Activated CD4-positive, alpha-beta T cell treated with anti-CD3 and anti-CD28 coated beads, Interleukin-2, amount 10 ng/mL, durations not matched to agents 7 days and 5 days (primary cell): Measurements from ENCODE around the gene XKR8. TPM values are rescaled to one million over a fixed set of nuclear protein-coding genes. Genes with fewer than 3 reads are reported as not detected.

Experiments
- CTCF ChIA-PET: fragments of 350-600 bp; sonication (Branson Sonifier 250); formaldehyde crosslinking; loops from one replicate; lab custom pipeline; 2021; ENCODE audit warnings: antibody characterized with exemption; lab: Charles Lee
- POLR2A ChIA-PET: fragments of 350-600 bp; sonication (Branson Sonifier 250); formaldehyde crosslinking; loops from one replicate; lab custom pipeline; 2021; ENCODE audit warnings: antibody characterized with exemption; lab: Charles Lee
- DNase-seq: peaks from one replicate; pipeline ENCODE4 v3.0.0-alpha.2; 2020
- H3K27ac Mint-ChIP-seq: one replicate; pipeline ENCODE4 v1.8.0; 2021; ENCODE audit warnings: mild to moderate bottlenecking, moderate library complexity, mixed read lengths
- H3K27me3 Mint-ChIP-seq: one replicate; pipeline ENCODE4 v1.8.0; 2021; ENCODE audit warnings: mixed read lengths
- H3K36me3 Mint-ChIP-seq: one replicate; pipeline ENCODE4 v1.8.0; 2021; ENCODE audit warnings: low read depth, mixed read lengths
- H3K4me1 Mint-ChIP-seq: one replicate; pipeline ENCODE4 v1.8.0; 2021; ENCODE audit warnings: mixed read lengths
- H3K4me3 Mint-ChIP-seq: one replicate; pipeline ENCODE4 v1.8.0; 2021; ENCODE audit warnings: mild to moderate bottlenecking, moderate library complexity, mixed read lengths
- H3K9me3 Mint-ChIP-seq: one replicate; pipeline ENCODE4 v1.8.0; 2021; ENCODE audit warnings: mixed read lengths
- total RNA-seq, 2 experiments: library from RNA; stranded (reverse); gene quantifications; one replicate each; pipeline ENCODE4 v1.2.3, GENCODE V29; 2021

Gene XKR8
- total RNA-seq, 2 experiments from 2014 or later = 7.6 to 7.8 TPM

DNA sequence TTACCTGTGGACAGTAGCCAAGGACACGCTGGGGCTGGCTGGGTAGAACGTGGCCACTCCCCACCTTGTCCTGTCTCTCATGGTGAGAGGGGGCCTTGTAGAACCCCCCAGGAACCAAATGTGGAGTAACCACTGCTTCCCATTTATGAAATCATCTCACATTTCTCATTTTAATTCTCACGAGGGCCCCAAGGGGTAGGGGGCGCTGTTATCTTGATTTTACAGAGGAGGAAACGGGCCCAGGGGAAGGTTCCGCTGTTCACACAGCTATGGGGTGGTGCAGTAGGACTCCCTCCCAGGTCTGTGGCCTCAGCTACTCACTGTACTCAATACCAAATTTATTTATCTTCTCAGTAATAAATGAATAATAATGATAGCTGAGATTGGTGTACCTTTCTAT, 19.5 kb upstream of the XKR8 start:
- no peaks in the 10 kb centered on the region for H3K9me3 Mint-ChIP-seq
- H3K36me3 Mint-ChIP-seq = no peaks in the 10 kb centered on the region
- ChIA-PET CTCF (interaction anchor here (0.7 to 2.3 kb wide), 8 partner anchors 9 to 922 kb away, joined by 3 to 11 read pairs (median 6); no protein-coding TSS in a partner anchor), POLR2A (no interaction called here)
- H3K4me1 Mint-ChIP-seq = peaks cover 58% of the 10 kb centered on the region
- peaks cover 8% of the 10 kb centered on the region for H3K27me3 Mint-ChIP-seq
- DNase-seq = peak; percentile 81
- no peak overlapping the region for H3K4me3 Mint-ChIP-seq
- H3K27ac Mint-ChIP-seq = peak overlapping the region; percentile 26

- POLR2A ChIA-PET = no interaction called here
- no peak for DNase-seq
- CTCF ChIA-PET = interaction anchor here (0.6 to 1.7 kb wide), 8 partner anchors 10 to 921 kb away, joined by 3 to 11 read pairs (median 4); no protein-coding TSS in a partner anchor
- H3K36me3 Mint-ChIP-seq = no peaks in the 10 kb centered on the region
- peaks cover under 1% of the 10 kb centered on the region for H3K27me3 Mint-ChIP-seq
- no peak overlapping the region for H3K4me3 Mint-ChIP-seq
- H3K9me3 Mint-ChIP-seq = no peaks in the 10 kb centered on the region
- peak overlapping the region; percentile 68 for H3K27ac Mint-ChIP-seq
- peaks cover 53% of the 10 kb centered on the region for H3K4me1 Mint-ChIP-seq
Measured at GRCh38 chr1:27940870-27941560, 18.8 kb upstream of the XKR8 start.

- POLR2A ChIA-PET = no interaction called here
- peaks cover 53% of the 10 kb centered on the region for H3K4me1 Mint-ChIP-seq
Measured at GRCh38 chr1:27941671-27942540, 17.9 kb upstream of the XKR8 start.

GRCh38 chr1:27945020-27945419, 14.8 kb upstream of the XKR8 start:
- CTCF ChIA-PET = interaction anchor here (1.0 to 2.6 kb wide), 10 partner anchors 9 to 57 kb away, joined by 3 to 15 read pairs (median 4); partner anchors contain the start of gene XKR8
- Mint-ChIP-seq H3K4me1 (peaks cover 36% of the 10 kb centered on the region), H3K27me3 (no peaks in the 10 kb centered on the region)

More at GRCh38 chr1:27941671-27942540, 17.9 kb upstream of the XKR8 start:
- no peaks in the 10 kb centered on the region for H3K27me3 Mint-ChIP-seq
- H3K27ac Mint-ChIP-seq = peak overlapping the region; percentile 68
- H3K36me3 Mint-ChIP-seq = no peaks in the 10 kb centered on the region
- CTCF ChIA-PET = interaction anchor here (0.6 to 1.5 kb wide), 4 partner anchors 8 to 49 kb away, joined by 3 to 6 read pairs (median 3); no protein-coding TSS in a partner anchor
- no peak overlapping the region for H3K4me3 Mint-ChIP-seq
- DNase-seq = no peak
- no peaks in the 10 kb centered on the region for H3K9me3 Mint-ChIP-seq

GRCh38 chr1:27949027-27949426, 10.7 kb upstream of the XKR8 start:
- H3K4me1 Mint-ChIP-seq = peaks cover 7% of the 10 kb centered on the region
- no peak overlapping the region for H3K27ac Mint-ChIP-seq
- H3K9me3 Mint-ChIP-seq = no peaks in the 10 kb centered on the region
- H3K4me3 Mint-ChIP-seq = no peak overlapping the region
- no peak for DNase-seq
- POLR2A ChIA-PET = no interaction called here
- no peaks in the 10 kb centered on the region for H3K27me3 Mint-ChIP-seq
- CTCF ChIA-PET = interaction anchor here (1.2 kb wide), 1 partner anchor 91 kb away, joined by 3 read pairs; no protein-coding TSS in a partner anchor
- no peaks in the 10 kb centered on the region for H3K36me3 Mint-ChIP-seq

More at GRCh38 chr1:27945020-27945419, 14.8 kb upstream of the XKR8 start:
- no peak for DNase-seq
- Mint-ChIP-seq H3K4me3 (no peak overlapping the region), H3K9me3 (no peaks in the 10 kb centered on the region), H3K27ac (no peak overlapping the region), H3K36me3 (no peaks in the 10 kb centered on the region)
- POLR2A ChIA-PET = no interaction called here

DNA sequence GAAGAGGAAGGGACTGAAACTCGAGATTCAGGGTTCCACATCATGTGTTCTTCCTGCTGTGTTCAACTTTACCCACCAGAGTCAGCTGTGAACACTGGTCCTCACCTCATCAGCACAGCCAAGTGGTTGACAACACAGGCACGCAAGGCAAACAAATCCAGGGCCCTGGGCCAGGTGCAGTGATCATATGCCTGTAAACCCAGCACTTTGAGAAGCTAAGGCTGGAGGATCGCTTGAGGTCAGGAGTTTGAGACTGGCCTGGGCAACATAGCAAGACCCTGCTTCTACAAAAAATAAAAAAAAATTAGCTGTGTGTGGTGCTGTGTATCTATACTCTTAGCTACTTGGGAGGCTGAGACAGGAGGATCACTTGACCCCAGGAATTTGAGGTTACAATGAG, 8.4 kb upstream of the XKR8 start:
- no peak for DNase-seq
- POLR2A ChIA-PET = no interaction called here
- Mint-ChIP-seq H3K4me3 (no peak overlapping the region), H3K27ac (no peak overlapping the region), H3K27me3 (no peaks in the 10 kb centered on the region), H3K36me3 (no peaks in the 10 kb centered on the region), H3K9me3 (no peaks in the 10 kb centered on the region), H3K4me1 (no peaks in the 10 kb centered on the region)
- CTCF ChIA-PET = interaction anchor here (1.2 to 2.8 kb wide), 5 partner anchors 8 to 23 kb away, joined by 3 to 11 read pairs (median 3); no protein-coding TSS in a partner anchor

GRCh38 chr1:27952147-27952546, 7.6 kb upstream of the XKR8 start:
- no peak overlapping the region for H3K4me3 Mint-ChIP-seq
- H3K27me3 Mint-ChIP-seq = no peaks in the 10 kb centered on the region
- CTCF ChIA-PET = interaction anchor here (1.2 to 2.8 kb wide), 3 partner anchors 10 to 24 kb away, joined by 3 to 11 read pairs (median 4); no protein-coding TSS in a partner anchor
- DNase-seq = no peak
- no peaks in the 10 kb centered on the region for H3K36me3 Mint-ChIP-seq
- H3K9me3 Mint-ChIP-seq = no peaks in the 10 kb centered on the region
- no peaks in the 10 kb centered on the region for H3K4me1 Mint-ChIP-seq
- no peak overlapping the region for H3K27ac Mint-ChIP-seq
- POLR2A ChIA-PET = no interaction called here

- POLR2A ChIA-PET = no interaction called here
- no peaks in the 10 kb centered on the region for H3K36me3 Mint-ChIP-seq
- peaks cover 5% of the 10 kb centered on the region for H3K4me1 Mint-ChIP-seq
- no peak overlapping the region for H3K27ac Mint-ChIP-seq
- H3K9me3 Mint-ChIP-seq = no peaks in the 10 kb centered on the region
- H3K4me3 Mint-ChIP-seq = no peak overlapping the region
- no peak for DNase-seq
- H3K27me3 Mint-ChIP-seq = no peaks in the 10 kb centered on the region
- CTCF ChIA-PET = no interaction called here
Measured at GRCh38 chr1:27954186-27954585, 5.6 kb upstream of the XKR8 start.

DNA sequence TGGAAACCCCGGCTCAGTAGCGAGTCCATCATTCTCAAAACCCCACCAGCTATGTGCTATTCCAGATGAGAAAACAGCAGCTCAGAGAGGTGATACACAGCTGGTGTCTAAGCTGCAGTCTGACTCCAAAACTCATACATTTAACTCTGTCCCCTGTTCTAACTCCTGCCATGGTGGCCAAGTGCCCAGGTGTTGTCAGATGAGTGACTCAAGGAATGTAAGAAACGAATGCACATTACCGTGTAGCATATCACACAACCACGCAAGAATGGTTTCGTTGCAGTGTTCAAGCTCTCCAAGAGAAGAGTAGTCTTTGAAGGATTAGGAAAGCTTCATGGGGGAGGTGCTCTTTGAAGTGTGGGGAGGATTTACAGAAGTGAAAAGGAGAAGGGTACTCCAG, 4.7 kb upstream of the XKR8 start:
- Mint-ChIP-seq H3K36me3 (no peaks in the 10 kb centered on the region), H3K4me3 (no peak overlapping the region), H3K4me1 (peaks cover 11% of the 10 kb centered on the region), H3K27me3 (no peaks in the 10 kb centered on the region), H3K9me3 (no peaks in the 10 kb centered on the region), H3K27ac (no peak overlapping the region)
- CTCF ChIA-PET = interaction anchor here (0.6 to 1.3 kb wide), 3 partner anchors 8 to 34 kb away, joined by 3 to 5 read pairs (median 3); no protein-coding TSS in a partner anchor
- DNase-seq = no peak
- POLR2A ChIA-PET = no interaction called here

DNA sequence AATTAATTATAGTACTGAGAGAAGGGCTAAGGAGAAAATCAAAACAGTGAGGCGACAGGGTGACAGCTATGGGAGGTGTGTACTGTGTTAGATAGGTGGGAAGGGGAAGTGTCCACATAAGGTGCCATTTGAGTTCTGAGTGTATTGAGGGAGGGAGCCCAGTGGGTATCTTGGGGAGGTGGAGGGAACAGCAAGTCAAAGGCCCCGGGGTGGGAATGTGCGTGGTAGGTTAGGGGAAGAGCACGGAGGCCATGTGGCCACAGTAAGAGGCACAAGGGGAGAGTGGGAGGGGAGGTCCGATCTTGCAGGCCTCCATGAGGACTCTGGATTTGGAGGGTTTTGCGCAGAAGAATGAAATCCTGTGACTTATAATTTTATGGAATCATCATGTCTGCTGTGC, 3.0 kb upstream of the XKR8 start:
- no peaks in the 10 kb centered on the region for H3K27me3 Mint-ChIP-seq
- no peak overlapping the region for H3K27ac Mint-ChIP-seq
- H3K4me3 Mint-ChIP-seq = no peak overlapping the region
- peaks cover 22% of the 10 kb centered on the region for H3K4me1 Mint-ChIP-seq
- H3K36me3 Mint-ChIP-seq = no peaks in the 10 kb centered on the region
- POLR2A ChIA-PET = no interaction called here
- CTCF ChIA-PET = interaction anchor here (0.6 to 2.0 kb wide), 7 partner anchors 10 to 38 kb away, joined by 3 to 6 read pairs (median 3); no protein-coding TSS in a partner anchor
- no peaks in the 10 kb centered on the region for H3K9me3 Mint-ChIP-seq
- no peak for DNase-seq

- Mint-ChIP-seq H3K36me3 (no peaks in the 10 kb centered on the region), H3K27ac (no peak overlapping the region), H3K27me3 (no peaks in the 10 kb centered on the region), H3K4me1 (peaks cover 27% of the 10 kb centered on the region), H3K9me3 (no peaks in the 10 kb centered on the region), H3K4me3 (no peak overlapping the region)
- CTCF ChIA-PET = interaction anchor here (1.0 to 2.0 kb wide), 7 partner anchors 11 to 37 kb away, joined by 3 to 6 read pairs (median 3); no protein-coding TSS in a partner anchor
- no peak for DNase-seq
- POLR2A ChIA-PET = no interaction called here
Measured at GRCh38 chr1:27957655-27958054, 2.1 kb upstream of the XKR8 start.

DNA sequence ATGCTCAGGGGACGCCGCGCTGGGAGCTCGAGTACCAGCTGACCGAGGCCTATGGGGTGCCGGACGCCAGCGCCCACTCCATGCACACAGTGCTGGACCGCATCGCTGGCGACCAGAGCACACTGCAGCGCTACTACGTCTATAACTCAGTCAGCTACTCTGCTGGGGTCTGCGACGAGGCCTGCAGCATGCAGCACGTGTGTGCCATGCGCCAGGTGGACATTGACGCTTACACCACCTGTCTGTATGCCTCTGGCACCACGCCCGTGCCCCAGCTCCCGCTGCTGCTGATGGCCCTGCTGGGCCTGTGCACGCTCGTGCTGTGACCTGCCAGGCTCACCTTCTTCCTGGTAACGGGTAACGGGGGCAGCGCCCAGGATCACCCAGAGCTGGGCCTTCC, 1.3 kb upstream of the XKR8 start:
- Mint-ChIP-seq H3K4me3 (peak overlapping the region; percentile 79), H3K27ac (no peak overlapping the region), H3K36me3 (no peaks in the 10 kb centered on the region), H3K27me3 (no peaks in the 10 kb centered on the region), H3K4me1 (peaks cover 30% of the 10 kb centered on the region), H3K9me3 (no peaks in the 10 kb centered on the region)
- CTCF ChIA-PET = interaction anchor here (1.0 to 2.6 kb wide), 5 partner anchors 8 to 85 kb away, joined by 3 to 15 read pairs (median 4); partner anchors contain the start of gene THEMIS2
- POLR2A ChIA-PET = interaction anchor here (0.6 kb wide), 1 partner anchor 128 kb away, joined by 3 read pairs; the partner anchor contains the start of gene PPP1R8
- DNase-seq = no peak
